GM10266 (cell line): ENCODE data around the gene HCRTR1.
A peak's percentile ranks its signal among the peaks of the same experiment; 100 is the strongest.
"Not testable (repeated sequence)": the region's sequence is repeated elsewhere in the genome, so short reads cannot be mapped to it uniquely, and the experiment has no call there.

ENCODE experiments used
- DNase-seq: peaks from one replicate; pipeline ENCODE4 v3.0.0; 2012; ENCODE audit errors: extremely low spot score
- CTCF ChIP-seq: IDR thresholded peaks from 2 replicates; pipeline ENCODE4 v1.5.1; 2012; ENCODE audit warnings: mild to moderate bottlenecking, low read depth; ENCODE audit not compliant: control insufficient read depth, insufficient read depth; ENCODE audit errors: missing control alignments

HCRTR1 gene

GRCh38 chr1:31583082-31583994, 34.2 kb upstream of the HCRTR1 start:
- peak; percentile 8 for DNase-seq
- TF ChIP-seq CTCF = no peak

- DNase-seq = peak; percentile 9
- no peak for TF ChIP-seq CTCF
Observed at GRCh38 chr1:31583995-31584868, 33.3 kb upstream of the HCRTR1 start.

DNA sequence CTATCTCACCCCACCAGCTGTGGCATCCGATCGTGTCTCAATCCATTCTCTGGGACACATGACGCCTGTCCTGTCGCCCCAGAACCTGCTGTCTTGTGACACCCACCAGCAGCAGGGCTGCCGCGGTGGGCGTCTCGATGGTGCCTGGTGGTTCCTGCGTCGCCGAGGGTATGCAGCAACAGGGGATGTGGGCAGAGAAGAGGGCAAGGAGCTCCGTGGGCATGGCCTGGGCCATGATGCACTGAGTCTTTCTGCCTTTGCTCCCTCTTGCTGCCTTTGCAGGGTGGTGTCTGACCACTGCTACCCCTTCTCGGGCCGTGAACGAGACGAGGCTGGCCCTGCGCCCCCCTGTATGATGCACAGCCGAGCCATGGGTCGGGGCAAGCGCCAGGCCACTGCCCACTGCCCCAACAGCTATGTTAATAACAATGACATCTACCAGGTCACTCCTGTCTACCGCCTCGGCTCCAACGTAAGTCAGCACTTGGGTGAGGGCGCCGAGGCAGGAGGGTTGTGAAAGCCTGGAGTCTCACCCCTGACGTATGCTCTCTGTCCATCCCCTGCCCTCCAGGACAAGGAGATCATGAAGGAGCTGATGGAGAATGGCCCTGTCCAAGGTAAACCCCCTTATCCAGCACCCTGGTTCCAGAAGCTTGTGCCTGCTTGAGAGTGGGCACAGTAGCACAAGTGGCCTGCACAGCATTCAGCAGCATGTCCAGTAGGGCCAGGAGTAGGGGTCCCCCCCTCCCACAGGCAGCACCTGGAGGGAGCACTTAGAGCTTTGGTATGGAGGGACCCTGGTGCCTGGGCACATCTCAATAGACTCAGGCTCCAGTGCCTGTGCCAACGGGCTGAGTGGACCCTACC, 32.4 kb upstream of the HCRTR1 start:
- TF ChIP-seq CTCF = no peak
- DNase-seq = no peak

DNA sequence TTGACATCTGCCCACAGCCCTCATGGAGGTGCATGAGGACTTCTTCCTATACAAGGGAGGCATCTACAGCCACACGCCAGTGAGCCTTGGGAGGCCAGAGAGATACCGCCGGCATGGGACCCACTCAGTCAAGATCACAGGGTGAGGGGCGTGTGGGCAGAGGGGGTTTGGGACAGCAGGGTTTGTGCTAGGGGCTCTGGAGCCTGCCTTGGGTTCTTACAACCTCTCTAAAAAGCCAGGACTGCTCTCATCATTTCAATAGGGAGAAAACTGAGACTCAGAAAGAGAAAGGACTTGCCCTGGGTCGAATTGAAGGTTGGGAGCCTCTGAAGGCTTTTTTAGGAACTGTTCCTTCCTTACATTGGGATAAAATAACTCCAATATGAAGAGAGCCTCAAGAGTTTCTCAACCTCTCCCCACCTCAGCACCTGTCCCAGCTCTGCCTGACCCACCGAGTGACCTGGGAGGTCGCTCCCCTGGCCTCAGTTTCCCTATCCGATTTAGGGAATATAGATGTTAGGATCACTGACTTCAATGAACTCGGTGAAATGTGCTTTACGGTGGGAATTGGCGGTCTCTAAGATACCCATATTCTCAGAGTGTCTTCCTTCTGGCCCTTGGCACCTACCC, 31.6 kb upstream of the HCRTR1 start:
- TF ChIP-seq CTCF = no peak
- no peak for DNase-seq

- no peak for DNase-seq
- TF ChIP-seq CTCF = no peak
Observed at GRCh38 chr1:31586376-31587327, 30.8 kb upstream of the HCRTR1 start.

DNA sequence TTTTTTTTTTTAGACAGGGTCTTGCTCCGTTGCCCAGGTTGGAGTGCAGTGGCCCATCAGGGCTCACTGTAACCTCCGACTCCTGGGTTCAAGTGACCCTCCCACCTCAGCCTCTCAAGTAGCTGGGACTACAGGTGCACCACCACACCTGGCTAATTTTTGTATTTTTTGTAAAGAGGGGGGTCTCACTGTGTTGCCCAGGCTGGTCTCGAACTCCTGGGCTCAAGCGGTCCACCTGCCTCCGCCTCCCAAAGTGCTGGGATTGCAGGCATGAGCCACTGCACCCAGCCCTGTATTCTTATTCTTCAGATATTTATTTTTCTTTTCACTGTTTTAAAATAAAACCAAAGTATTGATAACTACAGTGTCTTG, 30.2 kb upstream of the HCRTR1 start:
- not testable (repeated sequence) for DNase-seq
